Measurements from ENCODE around the gene TLE4. TPM values are rescaled to one million over a fixed set of nuclear protein-coding genes. Genes with fewer than 3 reads are reported as not detected.

The TLE4 gene
- total and polyA plus RNA-seq, 4 experiments from 2014 or later: 27.9 to 101 (median 72.2) TPM

DNA sequence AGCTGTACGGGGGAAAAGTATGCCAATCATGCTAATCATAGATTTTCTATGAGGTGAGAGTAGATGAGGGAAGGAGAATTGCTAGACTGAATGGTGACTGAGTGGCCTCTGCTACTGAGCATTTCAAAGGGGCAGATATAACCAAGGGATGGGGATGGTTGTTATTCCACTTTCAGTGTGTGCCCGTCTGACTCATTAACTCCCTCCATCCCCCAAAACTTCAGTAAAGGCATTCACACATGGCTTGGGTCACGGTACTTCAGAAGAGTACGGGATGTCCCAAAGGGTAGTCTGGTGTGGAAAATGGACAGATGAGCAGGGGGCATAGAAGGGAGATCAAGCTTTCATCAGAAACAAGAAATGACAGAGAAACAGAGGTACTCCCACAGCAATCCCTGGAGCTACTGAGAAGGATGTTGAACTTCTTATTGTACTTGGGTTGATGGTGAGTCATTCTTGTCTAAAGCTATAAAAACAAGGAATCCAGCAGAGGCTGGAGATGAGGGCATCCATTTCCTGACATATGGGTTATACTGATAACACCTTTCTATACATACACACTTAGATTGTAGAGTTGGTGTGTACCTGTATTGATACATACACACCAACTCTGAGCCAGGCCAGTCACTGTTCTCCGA lies 8.9 kb upstream of the TLE4 start:
- Mint-ChIP-seq H3K9me3 (no peaks in the 10 kb centered on the region), H3K4me1 (no peaks in the 10 kb centered on the region), H3K4me3 (no peak overlapping the region), H3K27ac (peak overlapping the region in 1 of 7 donors; percentile 31), H3K27me3 (peaks cover 14 to 17% of the 10 kb centered on the region in 2 donors), H3K36me3 (no peaks in the 10 kb centered on the region)
- H3K4me1 ChIP-seq (ENCODE audit: insufficient read depth, low read length): no peaks in the 10 kb centered on the region
- peaks cover 3% of the 10 kb centered on the region for H3K27me3 ChIP-seq (ENCODE audit: insufficient read depth, low read length)
- DNase-seq: no peak
- POLR2A ChIA-PET (ENCODE audit: partially characterized antibody): no interaction called here
- H3K4me3 ChIP-seq (ENCODE audit: low read length in 2 of 2): no peak overlapping the region
- no peak overlapping the region for H3K27ac ChIP-seq (ENCODE audit: low read depth, low read length)
- CTCF ChIA-PET (ENCODE audit: partially characterized antibody): interaction anchor here (1.1 kb wide), 1 partner anchor 9 kb away, joined by 3 read pairs; the partner anchor contains the start of gene TLE4
- intact Hi-C loops (cut with micrococcal nuclease): no loop called here
- H3K9me3 ChIP-seq (ENCODE audit: control insufficient read depth in 1 of 2, low read length in 2 of 2): no peaks in the 10 kb centered on the region
- H3K36me3 ChIP-seq (ENCODE audit: insufficient read depth, low read length): no peaks in the 10 kb centered on the region

DNA sequence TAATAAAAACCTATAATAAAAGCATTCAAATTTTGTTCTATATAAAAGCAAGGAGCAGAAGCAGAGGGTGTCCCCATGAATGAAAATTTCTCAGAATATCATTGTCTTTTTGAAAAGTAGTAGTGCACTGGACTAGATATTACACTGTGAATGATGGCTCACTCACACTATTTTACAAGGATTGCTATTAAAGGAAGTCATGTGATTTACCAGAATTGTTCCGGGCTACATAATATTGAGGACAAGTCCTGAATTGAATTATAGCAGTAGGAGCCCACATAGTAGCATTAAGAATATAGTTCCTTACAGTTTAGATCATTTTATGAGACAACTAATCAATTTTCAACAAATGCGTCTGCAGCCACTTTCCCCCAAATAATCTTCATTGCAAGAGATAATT lies 7.7 kb upstream of the TLE4 start:
- Mint-ChIP-seq H3K36me3 (no peaks in the 10 kb centered on the region), H3K9me3 (no peaks in the 10 kb centered on the region), H3K27ac (no peak overlapping the region), H3K27me3 (peaks cover 14 to 20% of the 10 kb centered on the region in 2 donors), H3K4me1 (no peaks in the 10 kb centered on the region), H3K4me3 (no peak overlapping the region)
- intact Hi-C loops (cut with micrococcal nuclease): no loop called here
- Histone ChIP-seq H3K4me1 (ENCODE audit: insufficient read depth, low read length) (no peaks in the 10 kb centered on the region), H3K4me3 (ENCODE audit: low read length in 2 of 2) (no peak overlapping the region), H3K27ac (ENCODE audit: low read depth, low read length) (no peak overlapping the region), H3K27me3 (ENCODE audit: insufficient read depth, low read length) (peaks cover 3% of the 10 kb centered on the region), H3K9me3 (ENCODE audit: control insufficient read depth in 1 of 2, low read length in 2 of 2) (no peaks in the 10 kb centered on the region), H3K36me3 (ENCODE audit: insufficient read depth, low read length) (no peaks in the 10 kb centered on the region)
- no peak for DNase-seq
- CTCF ChIA-PET (ENCODE audit: partially characterized antibody): no interaction called here
- POLR2A ChIA-PET (ENCODE audit: partially characterized antibody): no interaction called here

DNA sequence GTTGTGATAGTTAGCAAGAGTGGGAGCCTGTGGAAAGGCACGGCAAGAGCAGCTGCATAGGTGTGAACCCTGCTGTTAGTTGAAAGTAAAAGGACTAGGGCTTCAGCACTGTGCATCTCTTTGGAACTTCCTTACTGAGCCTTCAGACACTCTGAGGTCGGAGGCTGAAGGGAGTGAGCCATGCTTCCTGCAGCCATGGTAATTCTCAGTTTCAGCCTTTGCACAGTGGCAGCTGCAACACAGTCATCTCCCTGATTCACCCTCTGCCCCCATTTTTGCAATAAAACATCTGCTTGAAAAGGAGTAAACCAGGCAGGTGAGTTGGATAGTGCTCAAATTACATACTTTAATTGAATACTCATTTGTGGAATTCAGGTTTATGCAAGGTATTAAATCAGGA lies 6.5 kb upstream of the TLE4 start:
- Mint-ChIP-seq H3K27me3 (peaks cover 18 to 20% of the 10 kb centered on the region in 2 donors), H3K4me1 (peaks cover 0 to 6% (median 3%) of the 10 kb centered on the region in 4 donors), H3K36me3 (no peaks in the 10 kb centered on the region), H3K27ac (no peak overlapping the region), H3K9me3 (no peaks in the 10 kb centered on the region), H3K4me3 (no peak overlapping the region)
- Histone ChIP-seq H3K27me3 (ENCODE audit: insufficient read depth, low read length) (peaks cover 5% of the 10 kb centered on the region), H3K27ac (ENCODE audit: low read depth, low read length) (no peak overlapping the region), H3K36me3 (ENCODE audit: insufficient read depth, low read length) (no peaks in the 10 kb centered on the region), H3K4me1 (ENCODE audit: insufficient read depth, low read length) (peaks cover 5% of the 10 kb centered on the region), H3K9me3 (ENCODE audit: control insufficient read depth in 1 of 2, low read length in 2 of 2) (no peaks in the 10 kb centered on the region), H3K4me3 (ENCODE audit: low read length in 2 of 2) (no peak overlapping the region)
- DNase-seq: no peak
- CTCF ChIA-PET (ENCODE audit: partially characterized antibody): no interaction called here
- intact Hi-C loops (cut with micrococcal nuclease): no loop called here
- POLR2A ChIA-PET (ENCODE audit: partially characterized antibody): interaction anchor here (1.0 kb wide), 1 partner anchor 86 kb away, joined by 3 read pairs; no protein-coding TSS in a partner anchor

DNA sequence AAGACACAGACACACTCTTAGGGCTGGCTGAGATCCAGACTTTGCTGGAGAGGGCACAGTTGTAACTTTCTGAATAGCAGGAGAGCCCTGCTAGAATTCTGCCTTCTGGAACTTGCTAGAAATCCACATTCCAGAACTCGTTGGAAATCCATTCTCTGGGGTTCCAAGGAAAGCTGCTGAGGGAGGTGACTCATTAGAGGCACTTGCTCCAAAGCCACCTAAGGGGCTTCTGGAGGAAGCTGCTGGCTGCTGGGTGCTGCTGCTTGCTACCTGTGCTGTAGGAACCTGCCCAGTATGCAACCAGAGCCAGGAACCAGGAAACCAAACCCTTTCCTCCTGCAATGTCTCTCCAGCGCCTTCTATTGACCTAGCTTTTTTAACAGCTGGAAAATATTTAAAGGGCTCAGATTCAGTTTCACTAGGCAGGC lies 4.1 kb upstream of the TLE4 start:
- Mint-ChIP-seq H3K36me3 (no peaks in the 10 kb centered on the region), H3K9me3 (no peaks in the 10 kb centered on the region), H3K4me3 (peak overlapping the region in 1 of 8 donors; percentile 8), H3K27ac (no peak overlapping the region), H3K4me1 (peaks cover 0 to 10% (median 3%) of the 10 kb centered on the region in 4 donors), H3K27me3 (peaks cover 16 to 18% of the 10 kb centered on the region in 2 donors)
- Histone ChIP-seq H3K4me3 (ENCODE audit: low read length in 2 of 2) (no peak overlapping the region), H3K36me3 (ENCODE audit: insufficient read depth, low read length) (no peaks in the 10 kb centered on the region), H3K27me3 (ENCODE audit: insufficient read depth, low read length) (peaks cover 8% of the 10 kb centered on the region), H3K4me1 (ENCODE audit: insufficient read depth, low read length) (peaks cover 9% of the 10 kb centered on the region), H3K9me3 (ENCODE audit: control insufficient read depth in 1 of 2, low read length in 2 of 2) (no peaks in the 10 kb centered on the region), H3K27ac (ENCODE audit: low read depth, low read length) (no peak overlapping the region)
- no peak for DNase-seq
- intact Hi-C loops (cut with micrococcal nuclease): no loop called here
- ChIA-PET POLR2A (ENCODE audit: partially characterized antibody) (interaction anchor here (0.9 kb wide), 1 partner anchor 15 kb away, joined by 4 read pairs; no protein-coding TSS in a partner anchor), CTCF (ENCODE audit: partially characterized antibody) (no interaction called here)

GRCh38 chr9:79568337-79569101 lies 3.2 kb upstream of the TLE4 start:
- Histone ChIP-seq H3K9me3 (ENCODE audit: control insufficient read depth in 1 of 2, low read length in 2 of 2) (no peaks in the 10 kb centered on the region), H3K4me3 (ENCODE audit: low read length in 2 of 2) (no peak overlapping the region), H3K27me3 (ENCODE audit: insufficient read depth, low read length) (peaks cover 8% of the 10 kb centered on the region), H3K27ac (ENCODE audit: low read depth, low read length) (no peak overlapping the region), H3K4me1 (ENCODE audit: insufficient read depth, low read length) (peaks cover 10% of the 10 kb centered on the region), H3K36me3 (ENCODE audit: insufficient read depth, low read length) (no peaks in the 10 kb centered on the region)
- Mint-ChIP-seq H3K9me3 (no peaks in the 10 kb centered on the region), H3K4me1 (peaks cover 2 to 10% (median 3%) of the 10 kb centered on the region in 4 donors), H3K4me3 (peak overlapping the region in 1 of 8 donors; percentile 33), H3K27me3 (peaks cover 10 to 16% of the 10 kb centered on the region in 2 donors), H3K36me3 (peaks cover 0 to 1% of the 10 kb centered on the region in 2 donors), H3K27ac (peak overlapping the region in 1 of 7 donors; percentile 59)
- intact Hi-C loops (cut with micrococcal nuclease): no loop called here
- no peak for DNase-seq
- POLR2A ChIA-PET (ENCODE audit: partially characterized antibody): interaction anchor here (0.9 to 3.8 kb wide), 2 partner anchors 14 kb away, joined by 4 to 106 read pairs; no protein-coding TSS in a partner anchor
- CTCF ChIA-PET (ENCODE audit: partially characterized antibody): interaction anchor here (1.1 to 1.2 kb wide), 3 partner anchors 14 to 16 kb away, joined by 3 to 4 read pairs (median 3); no protein-coding TSS in a partner anchor

DNA sequence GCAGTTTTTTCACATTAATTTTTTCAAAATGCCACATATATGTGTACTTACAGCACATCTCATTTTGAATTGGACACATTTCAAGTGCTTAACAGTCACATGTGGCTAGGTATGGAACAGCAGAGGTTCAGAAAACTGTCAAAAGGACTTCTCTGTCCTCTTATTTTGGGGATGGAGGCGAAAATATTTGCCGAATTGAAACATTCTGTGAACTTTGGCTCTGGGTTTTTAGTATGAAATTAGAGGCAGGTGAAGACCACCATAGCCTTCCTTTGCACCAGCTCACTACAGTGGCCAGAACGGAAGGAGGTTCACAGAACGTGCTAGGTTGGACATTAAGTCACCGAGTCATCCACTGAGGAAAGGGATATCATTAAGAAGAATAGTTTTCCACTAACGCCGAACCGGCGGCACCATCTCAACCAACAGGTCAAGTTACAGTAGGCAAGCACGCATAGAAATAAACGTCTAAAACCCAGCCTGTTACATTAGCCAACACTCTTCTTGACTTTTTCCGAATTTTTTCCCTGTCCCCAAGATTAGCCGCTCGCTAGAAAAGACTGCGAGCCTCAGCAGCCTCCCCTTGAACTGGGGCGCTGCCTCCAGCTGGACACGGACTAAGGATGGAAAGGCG lies 1.8 kb upstream of the TLE4 start:
- H3K36me3 ChIP-seq (ENCODE audit: insufficient read depth, low read length): no peaks in the 10 kb centered on the region
- H3K4me3 ChIP-seq (ENCODE audit: low read length in 2 of 2): peak overlapping the region in 1 of 2 donors; percentile 66
- peaks cover 10 to 11% of the 10 kb centered on the region in 2 donors for H3K27me3 Mint-ChIP-seq
- H3K27me3 ChIP-seq (ENCODE audit: insufficient read depth, low read length): peaks cover 8% of the 10 kb centered on the region
- H3K4me1 ChIP-seq (ENCODE audit: insufficient read depth, low read length): peaks cover 24% of the 10 kb centered on the region
- H3K27ac Mint-ChIP-seq: peak overlapping the region in 5 of 7 donors; percentile 19 to 90 (median 75)
- H3K9me3 ChIP-seq (ENCODE audit: control insufficient read depth in 1 of 2, low read length in 2 of 2): no peaks in the 10 kb centered on the region
- H3K4me1 Mint-ChIP-seq: peaks cover 15 to 24% (median 16%) of the 10 kb centered on the region in 4 donors
- CTCF ChIA-PET (ENCODE audit: partially characterized antibody): interaction anchor here (1.1 kb wide), 2 partner anchors 13 to 15 kb away, joined by 3 read pairs; no protein-coding TSS in a partner anchor
- peak overlapping the region in 2 of 8 donors; percentile 83 to 85 for H3K4me3 Mint-ChIP-seq
- no peak for DNase-seq
- H3K36me3 Mint-ChIP-seq: peaks cover 0 to 9% of the 10 kb centered on the region in 2 donors
- intact Hi-C loops (cut with micrococcal nuclease): loop anchor here (2.0 to 5.0 kb wide), 6 partner anchors 93 to 1273 kb away; partner anchors contain the start of gene PSAT1
- no peaks in the 10 kb centered on the region for H3K9me3 Mint-ChIP-seq
- POLR2A ChIA-PET (ENCODE audit: partially characterized antibody): interaction anchor here (3.0 to 3.8 kb wide), 2 partner anchors 13 to 54 kb away, joined by 27 to 106 read pairs; no protein-coding TSS in a partner anchor
- H3K27ac ChIP-seq (ENCODE audit: low read depth, low read length): no peak overlapping the region
